ENCODE results near the gene CREBBP.

DNA sequence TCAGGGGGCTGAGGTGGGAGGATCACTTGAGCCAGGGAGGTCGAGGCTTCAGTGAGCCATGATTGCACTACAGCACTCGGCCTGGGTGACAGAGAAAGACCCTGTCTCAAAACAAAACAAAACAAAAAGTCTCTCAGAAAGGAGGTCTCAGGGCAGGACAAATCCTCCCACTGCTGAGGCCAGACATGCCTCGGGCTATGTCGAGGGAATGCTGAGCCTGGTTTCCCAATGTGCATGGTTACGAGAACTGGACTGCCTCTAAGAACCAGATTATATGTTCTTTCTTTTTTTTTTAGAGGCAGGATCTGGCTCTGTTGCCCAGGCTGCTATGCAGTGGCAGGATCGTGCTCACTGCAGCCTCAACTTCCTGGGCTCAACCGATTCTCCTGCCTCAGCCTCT, 190.8 kb downstream of the CREBBP start:
- TF ChIP-seq RCOR1 (IDR thresholded peaks at IDR 0.05; ENCODE audit: low read depth, low read length): no peak
- TF ChIP-seq, protein P1, sequence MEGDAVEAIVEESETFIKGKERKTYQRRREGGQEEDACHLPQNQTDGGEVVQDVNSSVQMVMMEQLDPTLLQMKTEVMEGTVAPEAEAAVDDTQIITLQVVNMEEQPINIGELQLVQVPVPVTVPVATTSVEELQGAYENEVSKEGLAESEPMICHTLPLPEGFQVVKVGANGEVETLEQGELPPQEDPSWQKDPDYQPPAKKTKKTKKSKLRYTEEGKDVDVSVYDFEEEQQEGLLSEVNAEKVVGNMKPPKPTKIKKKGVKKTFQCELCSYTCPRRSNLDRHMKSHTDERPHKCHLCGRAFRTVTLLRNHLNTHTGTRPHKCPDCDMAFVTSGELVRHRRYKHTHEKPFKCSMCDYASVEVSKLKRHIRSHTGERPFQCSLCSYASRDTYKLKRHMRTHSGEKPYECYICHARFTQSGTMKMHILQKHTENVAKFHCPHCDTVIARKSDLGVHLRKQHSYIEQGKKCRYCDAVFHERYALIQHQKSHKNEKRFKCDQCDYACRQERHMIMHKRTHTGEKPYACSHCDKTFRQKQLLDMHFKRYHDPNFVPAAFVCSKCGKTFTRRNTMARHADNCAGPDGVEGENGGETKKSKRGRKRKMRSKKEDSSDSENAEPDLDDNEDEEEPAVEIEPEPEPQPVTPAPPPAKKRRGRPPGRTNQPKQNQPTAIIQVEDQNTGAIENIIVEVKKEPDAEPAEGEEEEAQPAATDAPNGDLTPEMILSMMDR (IDR thresholded peaks at IDR 0.05): no peak
- TF ChIP-seq, protein P2, sequence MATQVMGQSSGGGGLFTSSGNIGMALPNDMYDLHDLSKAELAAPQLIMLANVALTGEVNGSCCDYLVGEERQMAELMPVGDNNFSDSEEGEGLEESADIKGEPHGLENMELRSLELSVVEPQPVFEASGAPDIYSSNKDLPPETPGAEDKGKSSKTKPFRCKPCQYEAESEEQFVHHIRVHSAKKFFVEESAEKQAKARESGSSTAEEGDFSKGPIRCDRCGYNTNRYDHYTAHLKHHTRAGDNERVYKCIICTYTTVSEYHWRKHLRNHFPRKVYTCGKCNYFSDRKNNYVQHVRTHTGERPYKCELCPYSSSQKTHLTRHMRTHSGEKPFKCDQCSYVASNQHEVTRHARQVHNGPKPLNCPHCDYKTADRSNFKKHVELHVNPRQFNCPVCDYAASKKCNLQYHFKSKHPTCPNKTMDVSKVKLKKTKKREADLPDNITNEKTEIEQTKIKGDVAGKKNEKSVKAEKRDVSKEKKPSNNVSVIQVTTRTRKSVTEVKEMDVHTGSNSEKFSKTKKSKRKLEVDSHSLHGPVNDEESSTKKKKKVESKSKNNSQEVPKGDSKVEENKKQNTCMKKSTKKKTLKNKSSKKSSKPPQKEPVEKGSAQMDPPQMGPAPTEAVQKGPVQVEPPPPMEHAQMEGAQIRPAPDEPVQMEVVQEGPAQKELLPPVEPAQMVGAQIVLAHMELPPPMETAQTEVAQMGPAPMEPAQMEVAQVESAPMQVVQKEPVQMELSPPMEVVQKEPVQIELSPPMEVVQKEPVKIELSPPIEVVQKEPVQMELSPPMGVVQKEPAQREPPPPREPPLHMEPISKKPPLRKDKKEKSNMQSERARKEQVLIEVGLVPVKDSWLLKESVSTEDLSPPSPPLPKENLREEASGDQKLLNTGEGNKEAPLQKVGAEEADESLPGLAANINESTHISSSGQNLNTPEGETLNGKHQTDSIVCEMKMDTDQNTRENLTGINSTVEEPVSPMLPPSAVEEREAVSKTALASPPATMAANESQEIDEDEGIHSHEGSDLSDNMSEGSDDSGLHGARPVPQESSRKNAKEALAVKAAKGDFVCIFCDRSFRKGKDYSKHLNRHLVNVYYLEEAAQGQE (IDR thresholded peaks at IDR 0.05): no peak
- no peak for TF ChIP-seq POLR2A (IDR thresholded peaks at IDR 0.05; ENCODE audit: low read length)
- TF ChIP-seq, protein P3, sequence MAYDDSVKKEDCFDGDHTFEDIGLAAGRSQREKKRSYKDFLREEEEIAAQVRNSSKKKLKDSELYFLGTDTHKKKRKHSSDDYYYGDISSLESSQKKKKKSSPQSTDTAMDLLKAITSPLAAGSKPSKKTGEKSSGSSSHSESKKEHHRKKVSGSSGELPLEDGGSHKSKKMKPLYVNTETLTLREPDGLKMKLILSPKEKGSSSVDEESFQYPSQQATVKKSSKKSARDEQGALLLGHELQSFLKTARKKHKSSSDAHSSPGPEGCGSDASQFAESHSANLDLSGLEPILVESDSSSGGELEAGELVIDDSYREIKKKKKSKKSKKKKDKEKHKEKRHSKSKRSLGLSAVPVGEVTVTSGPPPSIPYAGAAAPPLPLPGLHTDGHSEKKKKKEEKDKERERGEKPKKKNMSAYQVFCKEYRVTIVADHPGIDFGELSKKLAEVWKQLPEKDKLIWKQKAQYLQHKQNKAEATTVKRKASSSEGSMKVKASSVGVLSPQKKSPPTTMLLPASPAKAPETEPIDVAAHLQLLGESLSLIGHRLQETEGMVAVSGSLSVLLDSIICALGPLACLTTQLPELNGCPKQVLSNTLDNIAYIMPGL (CRISPR knock-in tag; IDR thresholded peaks at IDR 0.05; ENCODE audit: borderline replicate concordance): no peak
- no peak for TF ChIP-seq RARB (CRISPR knock-in tag; IDR thresholded peaks at IDR 0.05)
- TF ChIP-seq TP53 (CRISPR knock-in tag; IDR thresholded peaks at IDR 0.05): no peak

All from A549 (cell line).